Measurements from ENCODE around the gene TNS1.

TNS1 gene

GRCh38 chr2:217908544-217908943, 94.3 kb downstream of the TNS1 start:
- TF ChIP-seq CTCF (IDR thresholded peaks at IDR 0.05): no peak
- H3K27ac ChIP-seq: no peak overlapping the region
- peaks cover 23% of the 10 kb centered on the region for H3K4me1 ChIP-seq
- H3K79me2 ChIP-seq: peaks cover 29% of the 10 kb centered on the region
- H2AFZ ChIP-seq: no peak overlapping the region
- H3K9me3 ChIP-seq (ENCODE audit: control insufficient read depth, low read length): no peaks in the 10 kb centered on the region
- no peaks in the 10 kb centered on the region for H3K36me3 ChIP-seq (ENCODE audit: control insufficient read depth, insufficient read depth, low read length)
- H3K4me2 ChIP-seq (ENCODE audit: low read length): no peak overlapping the region
- no peak overlapping the region for H3K9ac ChIP-seq
- no peaks in the 10 kb centered on the region for H3K27me3 ChIP-seq (ENCODE audit: control insufficient read depth, insufficient read depth, low read length)
- H3K4me3 ChIP-seq (ENCODE audit: low read depth, low read length): no peak overlapping the region

DNA sequence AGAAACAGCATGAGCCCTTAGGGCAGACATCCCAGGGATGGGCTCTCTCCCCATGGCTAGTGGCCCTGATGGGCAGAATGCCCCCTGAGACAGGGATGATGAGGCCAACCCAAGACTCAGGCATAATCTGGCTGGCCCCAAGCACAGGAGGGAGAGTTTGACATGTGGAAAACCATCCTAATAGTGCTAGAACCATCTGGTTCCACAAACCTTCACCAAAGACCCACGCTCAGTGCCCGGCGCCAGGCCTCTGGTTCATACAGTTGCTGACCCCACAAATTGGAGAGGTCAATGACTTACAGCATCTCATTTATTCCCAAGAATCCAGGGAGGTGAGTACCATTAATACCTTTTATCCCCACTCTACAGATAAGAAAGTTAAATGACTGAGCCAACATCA, 95.5 kb downstream of the TNS1 start:
- H3K4me2 ChIP-seq (ENCODE audit: low read length): no peak overlapping the region
- H3K9me3 ChIP-seq (ENCODE audit: control insufficient read depth, low read length): no peaks in the 10 kb centered on the region
- peaks cover 23% of the 10 kb centered on the region for H3K4me1 ChIP-seq
- no peak for TF ChIP-seq CTCF (IDR thresholded peaks at IDR 0.05)
- H3K27me3 ChIP-seq (ENCODE audit: control insufficient read depth, insufficient read depth, low read length): no peaks in the 10 kb centered on the region
- H3K27ac ChIP-seq: no peak overlapping the region
- H2AFZ ChIP-seq: no peak overlapping the region
- H3K4me3 ChIP-seq (ENCODE audit: low read depth, low read length): no peak overlapping the region
- no peak overlapping the region for H3K9ac ChIP-seq
- peaks cover 19% of the 10 kb centered on the region for H3K79me2 ChIP-seq
- H3K36me3 ChIP-seq (ENCODE audit: control insufficient read depth, insufficient read depth, low read length): no peaks in the 10 kb centered on the region

GRCh38 chr2:217906798-217907197, 96.0 kb downstream of the TNS1 start:
- Histone ChIP-seq H3K36me3 (ENCODE audit: control insufficient read depth, insufficient read depth, low read length) (no peaks in the 10 kb centered on the region), H3K4me1 (peaks cover 21% of the 10 kb centered on the region), H3K27me3 (ENCODE audit: control insufficient read depth, insufficient read depth, low read length) (no peaks in the 10 kb centered on the region), H3K9me3 (ENCODE audit: control insufficient read depth, low read length) (no peaks in the 10 kb centered on the region), H3K4me3 (ENCODE audit: low read depth, low read length) (no peak overlapping the region), H3K9ac (no peak overlapping the region), H3K79me2 (peaks cover 17% of the 10 kb centered on the region), H2AFZ (no peak overlapping the region), H3K4me2 (ENCODE audit: low read length) (no peak overlapping the region), H3K27ac (no peak overlapping the region)
- no peak for TF ChIP-seq CTCF (IDR thresholded peaks at IDR 0.05)

- no peak for TF ChIP-seq CTCF (IDR thresholded peaks at IDR 0.05)
- Histone ChIP-seq H3K27me3 (ENCODE audit: control insufficient read depth, insufficient read depth, low read length) (no peaks in the 10 kb centered on the region), H2AFZ (no peak overlapping the region), H3K4me1 (peaks cover 13% of the 10 kb centered on the region), H3K9ac (no peak overlapping the region), H3K4me3 (ENCODE audit: low read depth, low read length) (no peak overlapping the region), H3K4me2 (ENCODE audit: low read length) (no peak overlapping the region), H3K36me3 (ENCODE audit: control insufficient read depth, insufficient read depth, low read length) (no peaks in the 10 kb centered on the region), H3K9me3 (ENCODE audit: control insufficient read depth, low read length) (no peaks in the 10 kb centered on the region), H3K27ac (no peak overlapping the region), H3K79me2 (peaks cover 10% of the 10 kb centered on the region)
Measured at GRCh38 chr2:217905896-217906295, 96.9 kb downstream of the TNS1 start.

GRCh38 chr2:217905395-217905794, 97.4 kb downstream of the TNS1 start:
- peaks cover 11% of the 10 kb centered on the region for H3K4me1 ChIP-seq
- no peak overlapping the region for H3K27ac ChIP-seq
- H3K9ac ChIP-seq: no peak overlapping the region
- no peaks in the 10 kb centered on the region for H3K36me3 ChIP-seq (ENCODE audit: control insufficient read depth, insufficient read depth, low read length)
- peaks cover 9% of the 10 kb centered on the region for H3K79me2 ChIP-seq
- no peak overlapping the region for H2AFZ ChIP-seq
- no peak overlapping the region for H3K4me3 ChIP-seq (ENCODE audit: low read depth, low read length)
- no peak overlapping the region for H3K4me2 ChIP-seq (ENCODE audit: low read length)
- no peaks in the 10 kb centered on the region for H3K27me3 ChIP-seq (ENCODE audit: control insufficient read depth, insufficient read depth, low read length)
- TF ChIP-seq CTCF (IDR thresholded peaks at IDR 0.05): no peak
- H3K9me3 ChIP-seq (ENCODE audit: control insufficient read depth, low read length): no peaks in the 10 kb centered on the region
